HepG2 (cell line): ENCODE measurements around the gene ZNG1A.

Experiments
- KLF12 ChIP-seq: sonication (generic); formaldehyde crosslinking; IDR thresholded peaks from 2 replicates; pipeline ENCODE4 v1.4.0; 2020; ENCODE audit warnings: missing genetic modification reagents, borderline replicate concordance
- NFYB ChIP-seq: sonication (generic); formaldehyde crosslinking; IDR thresholded peaks from 2 replicates; pipeline ENCODE4 v1.4.0; 2020; ENCODE audit warnings: missing genetic modification reagents
- ONECUT2 ChIP-seq: sonication (generic); formaldehyde crosslinking; IDR thresholded peaks from 2 replicates; pipeline ENCODE4 v1.4.0; 2020; ENCODE audit warnings: missing genetic modification reagents
- PITX1 ChIP-seq: sonication (generic); formaldehyde crosslinking; IDR thresholded peaks from 2 replicates; pipeline ENCODE4 v1.5.1; 2020; ENCODE audit warnings: mild to moderate bottlenecking, missing genetic modification reagents
- STAT5B ChIP-seq: sonication (generic); formaldehyde crosslinking; IDR thresholded peaks from 2 replicates; pipeline ENCODE4 v1.4.0; 2020; ENCODE audit warnings: missing genetic modification reagents
- XBP1 ChIP-seq: sonication (generic); formaldehyde crosslinking; IDR thresholded peaks from 2 replicates; pipeline ENCODE4 v1.5.0; 2020; ENCODE audit warnings: missing genetic modification reagents
- ZNF773 ChIP-seq: sonication (generic); formaldehyde crosslinking; IDR thresholded peaks from 2 replicates; pipeline ENCODE4 v1.4.0; 2020; ENCODE audit warnings: missing genetic modification reagents, borderline replicate concordance
- TF ChIP-seq, protein P1 (sequence below): sonication (generic); formaldehyde crosslinking; IDR thresholded peaks from 2 replicates; pipeline ENCODE4 v1.5.0; 2020; ENCODE audit warnings: missing genetic modification reagents, mild to moderate bottlenecking, borderline replicate concordance
- TF ChIP-seq, protein P2 (sequence below): sonication (generic); formaldehyde crosslinking; IDR thresholded peaks from 2 replicates; pipeline ENCODE4 v1.5.1; 2020; ENCODE audit warnings: mild to moderate bottlenecking, missing genetic modification reagents
- TF ChIP-seq, protein P3 (sequence below): sonication (generic); formaldehyde crosslinking; IDR thresholded peaks from 2 replicates; pipeline ENCODE4 v1.4.0; 2020; ENCODE audit warnings: mild to moderate bottlenecking, missing genetic modification reagents
- TF ChIP-seq, protein P4 (sequence below): sonication (generic); formaldehyde crosslinking; IDR thresholded peaks from 2 replicates; pipeline ENCODE4 v1.5.0; 2020; ENCODE audit warnings: mild to moderate bottlenecking, missing genetic modification reagents, moderate library complexity

DNA sequence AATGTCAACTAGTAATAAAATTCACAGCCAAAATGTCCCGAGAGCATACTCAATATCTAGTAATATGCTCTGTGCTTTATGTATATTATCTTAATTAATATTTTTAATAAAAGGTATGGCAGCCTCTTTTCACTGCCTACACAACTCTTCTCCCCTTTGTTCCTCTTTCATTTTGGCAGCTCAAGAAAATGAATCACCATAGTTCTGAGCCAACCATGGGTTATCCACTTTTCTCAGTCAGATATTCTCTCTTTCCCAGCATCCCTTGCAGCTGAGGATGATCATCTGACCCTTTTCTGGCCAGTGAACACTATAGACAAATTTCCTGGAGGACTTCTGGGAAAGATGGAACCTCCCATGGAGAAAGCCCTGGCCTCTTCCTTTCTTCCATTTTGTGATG lies 27.6 kb upstream of the ZNG1A start:
- TF ChIP-seq, protein P1, sequence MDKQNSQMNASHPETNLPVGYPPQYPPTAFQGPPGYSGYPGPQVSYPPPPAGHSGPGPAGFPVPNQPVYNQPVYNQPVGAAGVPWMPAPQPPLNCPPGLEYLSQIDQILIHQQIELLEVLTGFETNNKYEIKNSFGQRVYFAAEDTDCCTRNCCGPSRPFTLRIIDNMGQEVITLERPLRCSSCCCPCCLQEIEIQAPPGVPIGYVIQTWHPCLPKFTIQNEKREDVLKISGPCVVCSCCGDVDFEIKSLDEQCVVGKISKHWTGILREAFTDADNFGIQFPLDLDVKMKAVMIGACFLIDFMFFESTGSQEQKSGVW (CRISPR knock-in tag), result no peak
- TF ChIP-seq, protein P2, sequence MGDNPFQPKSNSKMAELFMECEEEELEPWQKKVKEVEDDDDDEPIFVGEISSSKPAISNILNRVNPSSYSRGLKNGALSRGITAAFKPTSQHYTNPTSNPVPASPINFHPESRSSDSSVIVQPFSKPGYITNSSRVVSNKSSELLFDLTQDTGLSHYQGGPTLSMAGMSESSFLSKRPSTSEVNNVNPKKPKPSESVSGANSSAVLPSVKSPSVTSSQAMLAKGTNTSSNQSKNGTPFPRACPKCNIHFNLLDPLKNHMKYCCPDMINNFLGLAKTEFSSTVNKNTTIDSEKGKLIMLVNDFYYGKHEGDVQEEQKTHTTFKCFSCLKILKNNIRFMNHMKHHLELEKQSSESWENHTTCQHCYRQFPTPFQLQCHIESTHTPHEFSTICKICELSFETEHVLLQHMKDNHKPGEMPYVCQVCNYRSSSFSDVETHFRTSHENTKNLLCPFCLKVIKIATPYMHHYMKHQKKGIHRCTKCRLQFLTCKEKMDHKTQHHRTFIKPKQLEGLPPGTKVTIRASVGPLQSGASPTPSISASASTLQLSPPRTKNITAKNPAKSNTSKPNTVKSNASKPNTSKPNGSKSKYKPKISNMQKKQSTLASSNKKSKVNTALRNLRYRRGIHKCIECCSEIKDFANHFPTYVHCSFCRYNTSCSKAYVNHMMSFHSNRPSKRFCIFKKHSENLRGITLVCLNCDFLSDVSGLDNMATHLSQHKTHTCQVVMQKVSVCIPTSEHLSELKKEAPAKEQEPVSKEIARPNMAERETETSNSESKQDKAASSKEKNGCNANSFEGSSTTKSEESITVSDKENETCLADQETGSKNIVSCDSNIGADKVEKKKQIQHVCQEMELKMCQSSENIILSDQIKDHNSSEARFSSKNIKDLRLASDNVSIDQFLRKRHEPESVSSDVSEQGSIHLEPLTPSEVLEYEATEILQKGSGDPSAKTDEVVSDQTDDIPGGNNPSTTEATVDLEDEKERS (CRISPR knock-in tag), result no peak
- TF ChIP-seq, protein P3, sequence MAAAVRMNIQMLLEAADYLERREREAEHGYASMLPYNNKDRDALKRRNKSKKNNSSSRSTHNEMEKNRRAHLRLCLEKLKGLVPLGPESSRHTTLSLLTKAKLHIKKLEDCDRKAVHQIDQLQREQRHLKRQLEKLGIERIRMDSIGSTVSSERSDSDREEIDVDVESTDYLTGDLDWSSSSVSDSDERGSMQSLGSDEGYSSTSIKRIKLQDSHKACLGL (CRISPR knock-in tag), result no peak
- no peak for TF ChIP-seq ZNF773 (CRISPR knock-in tag)
- TF ChIP-seq NFYB (CRISPR knock-in tag), result no peak
- TF ChIP-seq, protein P4, sequence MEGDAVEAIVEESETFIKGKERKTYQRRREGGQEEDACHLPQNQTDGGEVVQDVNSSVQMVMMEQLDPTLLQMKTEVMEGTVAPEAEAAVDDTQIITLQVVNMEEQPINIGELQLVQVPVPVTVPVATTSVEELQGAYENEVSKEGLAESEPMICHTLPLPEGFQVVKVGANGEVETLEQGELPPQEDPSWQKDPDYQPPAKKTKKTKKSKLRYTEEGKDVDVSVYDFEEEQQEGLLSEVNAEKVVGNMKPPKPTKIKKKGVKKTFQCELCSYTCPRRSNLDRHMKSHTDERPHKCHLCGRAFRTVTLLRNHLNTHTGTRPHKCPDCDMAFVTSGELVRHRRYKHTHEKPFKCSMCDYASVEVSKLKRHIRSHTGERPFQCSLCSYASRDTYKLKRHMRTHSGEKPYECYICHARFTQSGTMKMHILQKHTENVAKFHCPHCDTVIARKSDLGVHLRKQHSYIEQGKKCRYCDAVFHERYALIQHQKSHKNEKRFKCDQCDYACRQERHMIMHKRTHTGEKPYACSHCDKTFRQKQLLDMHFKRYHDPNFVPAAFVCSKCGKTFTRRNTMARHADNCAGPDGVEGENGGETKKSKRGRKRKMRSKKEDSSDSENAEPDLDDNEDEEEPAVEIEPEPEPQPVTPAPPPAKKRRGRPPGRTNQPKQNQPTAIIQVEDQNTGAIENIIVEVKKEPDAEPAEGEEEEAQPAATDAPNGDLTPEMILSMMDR (CRISPR knock-in tag), result no peak
- no peak for TF ChIP-seq PITX1 (CRISPR knock-in tag)
- TF ChIP-seq XBP1 (CRISPR knock-in tag), result no peak
- no peak for TF ChIP-seq KLF12
- no peak for TF ChIP-seq ONECUT2 (CRISPR knock-in tag)
- no peak for TF ChIP-seq STAT5B (CRISPR knock-in tag)
